Fibroblast of pulmonary artery (primary cell): ENCODE measurements around the gene HLA-G.

Experiments
- DNase-seq: peaks from one replicate; pipeline ENCODE4 v3.0.0-alpha.2; 2010; ENCODE audit warnings: low read depth
- H3K4me3 ChIP-seq: replicated peaks from 2 replicates; pipeline ENCODE4 v1.5.1; 2011; ENCODE audit warnings: low read depth, mild to moderate bottlenecking, control low read depth, low read length, moderate library complexity
- CTCF ChIP-seq: IDR thresholded peaks from 2 replicates; pipeline ENCODE4 v1.5.1; 2011; ENCODE audit warnings: mild to moderate bottlenecking, control low read depth, low read length, inconsistent platforms; ENCODE audit errors: missing control alignments

Gene HLA-G

GRCh38 chr6:29815118-29815750 is 12.4 kb upstream of the HLA-G start:
- no peak for DNase-seq
- no peak overlapping the region for H3K4me3 ChIP-seq
- TF ChIP-seq CTCF: no peak

GRCh38 chr6:29816030-29816429 is 11.6 kb upstream of the HLA-G start:
- H3K4me3 ChIP-seq: no peak overlapping the region
- TF ChIP-seq CTCF: no peak
- no peak for DNase-seq

GRCh38 chr6:29818892-29819291 is 8.7 kb upstream of the HLA-G start:
- H3K4me3 ChIP-seq: no peak overlapping the region
- TF ChIP-seq CTCF: no peak
- no peak for DNase-seq

- H3K4me3 ChIP-seq: no peak overlapping the region
- no peak for DNase-seq
- no peak for TF ChIP-seq CTCF
Observed at GRCh38 chr6:29824144-29824543, 3.5 kb upstream of the HLA-G start.

GRCh38 chr6:29825848-29826247 is 1.8 kb upstream of the HLA-G start:
- TF ChIP-seq CTCF: no peak
- H3K4me3 ChIP-seq: no peak overlapping the region
- DNase-seq: no peak

- DNase-seq: no peak
- H3K4me3 ChIP-seq: no peak overlapping the region
- TF ChIP-seq CTCF: no peak
Observed at GRCh38 chr6:29826271-29826670, 1.4 kb upstream of the HLA-G start.

- TF ChIP-seq CTCF: no peak
- DNase-seq: no peak
- H3K4me3 ChIP-seq: no peak overlapping the region
Observed at GRCh38 chr6:29828471-29828797, 809 bp downstream of the HLA-G start.
